GM19043 (cell line): ENCODE data around the gene UTP3.
"Not testable (repeated sequence)": the region's sequence is repeated elsewhere in the genome, so short reads cannot be mapped to it uniquely, and the experiment has no call there.

Source experiments
- ATAC-seq: cut with Tn5 transposase; IDR thresholded peaks from one replicate; pipeline ENCODE4 v1.9.1; 2021; ENCODE audit warnings: low read depth; ENCODE audit not compliant: unreplicated experiment

UTP3 gene, protein sequence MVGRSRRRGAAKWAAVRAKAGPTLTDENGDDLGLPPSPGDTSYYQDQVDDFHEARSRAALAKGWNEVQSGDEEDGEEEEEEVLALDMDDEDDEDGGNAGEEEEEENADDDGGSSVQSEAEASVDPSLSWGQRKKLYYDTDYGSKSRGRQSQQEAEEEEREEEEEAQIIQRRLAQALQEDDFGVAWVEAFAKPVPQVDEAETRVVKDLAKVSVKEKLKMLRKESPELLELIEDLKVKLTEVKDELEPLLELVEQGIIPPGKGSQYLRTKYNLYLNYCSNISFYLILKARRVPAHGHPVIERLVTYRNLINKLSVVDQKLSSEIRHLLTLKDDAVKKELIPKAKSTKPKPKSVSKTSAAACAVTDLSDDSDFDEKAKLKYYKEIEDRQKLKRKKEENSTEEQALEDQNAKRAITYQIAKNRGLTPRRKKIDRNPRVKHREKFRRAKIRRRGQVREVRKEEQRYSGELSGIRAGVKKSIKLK

GRCh38 chr4:70687821-70688794, at the start of gene UTP3:
Gene UTP3 (plus strand): TSS chr4:70688532. CDS start chr4:70688678, 146 bp downstream.
- ATAC-seq: peak; percentile 91

DNA sequence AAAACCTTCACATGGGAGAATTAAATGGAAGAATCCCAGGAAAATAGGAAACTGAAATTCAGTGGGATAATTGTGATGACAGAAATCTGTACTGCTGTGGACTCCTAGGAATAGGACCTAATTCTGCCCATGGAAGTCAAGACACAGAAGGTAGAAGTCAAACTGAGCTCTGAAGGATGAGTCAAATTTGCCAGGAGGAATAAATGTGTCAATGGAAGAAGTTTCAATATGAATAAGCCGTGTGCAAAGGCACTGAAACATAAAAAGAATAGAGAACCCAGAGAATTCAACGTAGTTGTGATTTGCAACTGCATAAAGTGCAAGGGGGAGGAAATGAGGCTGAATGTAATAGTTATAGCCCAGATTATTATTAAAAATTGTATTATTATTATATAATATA, 48.1 kb upstream of the UTP3 start:
- peak; percentile 48 for ATAC-seq

- not testable (repeated sequence) for ATAC-seq
Observed at GRCh38 chr4:70650741-70651140, 37.6 kb upstream of the UTP3 start.

DNA sequence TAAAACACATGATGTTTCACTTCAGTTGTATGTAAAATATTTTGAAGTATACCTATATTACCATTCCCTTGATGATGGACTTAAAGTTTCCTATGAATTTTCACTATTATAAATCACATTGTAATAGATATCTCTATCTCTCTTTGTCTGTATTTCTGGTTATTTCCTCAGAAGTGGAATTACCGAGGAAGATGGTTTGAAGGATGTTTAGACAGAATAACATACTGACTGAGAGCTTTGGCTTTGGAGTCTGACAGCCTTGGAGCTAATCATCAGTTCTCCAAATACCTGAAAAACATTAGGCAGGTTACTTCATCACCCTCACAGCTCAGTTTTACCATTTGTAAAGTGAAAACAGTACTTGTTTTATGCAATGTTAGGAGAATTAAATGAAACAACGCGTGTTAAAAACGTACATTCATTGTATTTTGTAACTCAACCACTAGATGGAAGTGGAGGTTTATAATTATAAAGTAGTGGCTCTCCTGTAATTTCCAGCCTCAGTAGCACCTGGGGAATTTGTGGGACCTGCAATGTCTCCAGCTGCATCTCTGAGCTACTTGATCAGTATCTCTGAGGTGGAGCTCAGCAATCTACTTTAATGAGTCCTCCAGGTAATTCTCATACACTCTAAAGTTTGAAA, 36.3 kb upstream of the UTP3 start:
- peak; percentile 46 for ATAC-seq

- ATAC-seq: peak; percentile 47
Observed at GRCh38 chr4:70654605-70655011, 33.7 kb upstream of the UTP3 start.

- ATAC-seq: no peak
Observed at GRCh38 chr4:70657326-70657725, 31.0 kb upstream of the UTP3 start.

DNA sequence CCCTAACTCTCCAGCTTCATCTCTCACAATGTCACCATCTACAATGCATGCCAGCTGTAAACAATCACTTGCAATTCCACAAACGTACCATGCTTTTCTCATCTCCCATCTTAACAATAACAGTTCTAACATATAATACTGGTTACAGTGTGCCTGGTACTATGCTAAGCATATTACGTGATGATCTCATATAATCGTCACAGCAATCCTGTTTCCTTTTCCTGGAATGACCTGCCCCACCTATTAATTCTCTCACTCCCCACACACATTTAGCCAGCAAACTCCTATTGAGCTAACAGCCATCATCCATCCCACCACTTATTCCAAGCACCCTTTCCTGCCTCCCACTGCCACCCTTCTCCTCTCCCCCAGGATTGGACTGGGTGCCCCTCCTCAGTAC, 29.9 kb upstream of the UTP3 start:
- ATAC-seq: no peak

DNA sequence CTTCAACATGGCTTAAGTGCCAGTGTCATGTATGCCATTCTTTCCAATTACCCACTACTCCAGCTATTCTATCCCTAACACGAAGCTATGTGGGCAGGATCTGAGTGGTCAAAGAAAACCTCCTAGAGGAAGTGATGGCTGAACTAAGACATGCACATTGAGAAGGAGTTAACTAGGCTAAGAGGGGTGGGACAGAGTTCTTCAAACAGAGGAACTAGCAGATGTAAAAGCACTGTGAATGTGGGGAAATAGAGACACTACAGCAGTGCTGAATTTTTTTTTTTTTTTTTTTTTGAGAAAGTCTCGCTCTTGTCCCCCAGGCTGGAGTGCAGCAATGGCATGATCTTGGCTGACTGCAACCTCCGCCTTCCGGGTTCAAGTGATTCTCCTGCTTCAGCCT, 28.2 kb upstream of the UTP3 start:
- no peak for ATAC-seq

GRCh38 chr4:70661309-70661922, 26.9 kb upstream of the UTP3 start:
- peak; percentile 77 for ATAC-seq

DNA sequence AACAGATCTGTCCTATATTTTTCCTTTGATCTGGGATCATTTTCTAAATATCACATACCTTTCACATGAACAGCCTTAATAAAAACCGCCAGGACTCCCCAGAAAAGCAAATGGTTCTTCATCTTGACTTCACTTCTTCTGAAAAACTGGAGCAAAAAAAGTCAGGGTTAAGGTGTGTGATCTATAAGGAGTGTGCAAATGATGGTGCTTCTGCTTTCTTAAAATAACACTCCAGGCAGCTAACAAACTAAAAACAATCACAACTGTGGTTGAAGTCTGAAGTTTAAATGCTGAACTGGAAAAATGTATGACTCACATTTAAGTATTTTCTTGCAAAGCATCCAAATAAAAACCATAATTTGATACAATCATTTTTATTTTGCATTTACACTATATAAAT, 22.0 kb upstream of the UTP3 start, which contains the start of gene JCHAIN:
JCHAIN (minus strand) TSS at position 140 of the 400 bp plus-strand sequence; CDS start at position 122, 18 bp downstream.
- no peak for ATAC-seq

- peak; percentile 40 for ATAC-seq
Observed at GRCh38 chr4:70667740-70668535, 20.4 kb upstream of the UTP3 start.

DNA sequence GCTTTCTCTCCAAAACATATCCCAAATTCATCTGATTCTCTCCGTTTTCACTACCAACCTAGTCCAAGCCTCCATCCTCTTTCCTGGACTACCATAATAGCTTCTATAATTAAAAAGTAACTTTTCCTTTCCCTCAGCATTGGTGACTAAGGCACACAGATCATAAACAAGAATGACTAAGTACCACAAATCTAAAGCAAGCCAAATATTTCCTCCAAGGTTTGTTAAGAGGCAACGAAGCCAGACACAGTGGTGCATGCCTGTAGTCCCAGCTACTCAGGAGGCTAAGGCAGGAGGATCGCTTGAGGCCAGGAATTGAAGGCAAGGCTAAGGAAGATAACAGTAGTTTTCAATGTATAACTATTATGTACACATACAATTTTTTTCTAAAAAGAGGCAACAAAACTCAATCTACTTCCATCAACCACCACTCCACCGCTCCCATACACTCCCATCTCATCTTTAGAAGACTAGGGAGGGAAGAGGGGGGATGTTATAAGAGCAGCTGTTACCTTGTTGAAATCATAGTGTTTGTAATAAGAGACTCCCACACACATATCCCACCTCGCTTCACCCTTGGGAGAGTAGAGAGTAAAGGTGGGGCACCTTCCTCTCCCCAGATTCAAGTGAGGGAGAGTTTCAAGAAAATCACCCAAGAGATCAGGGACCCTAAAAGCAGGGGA, 17.9 kb upstream of the UTP3 start:
- no peak for ATAC-seq

DNA sequence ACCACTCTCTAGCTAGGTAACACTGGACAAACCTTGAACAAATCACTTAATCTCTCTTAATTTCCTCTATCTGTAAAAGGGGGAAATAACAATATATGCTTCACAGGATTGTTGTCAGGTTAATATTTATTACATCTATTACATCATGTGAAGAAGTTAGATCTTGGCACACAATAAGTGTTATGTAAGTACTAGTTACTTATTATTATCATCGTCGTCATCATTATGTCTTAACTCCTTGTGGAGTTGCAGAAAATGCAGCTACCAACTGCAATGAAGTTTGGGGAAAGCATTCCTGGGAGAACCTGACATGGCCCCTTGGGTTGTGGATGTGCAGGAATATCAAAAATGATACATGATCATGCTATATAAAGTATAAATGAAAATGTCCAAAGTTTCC, 17.2 kb upstream of the UTP3 start:
- no peak for ATAC-seq

DNA sequence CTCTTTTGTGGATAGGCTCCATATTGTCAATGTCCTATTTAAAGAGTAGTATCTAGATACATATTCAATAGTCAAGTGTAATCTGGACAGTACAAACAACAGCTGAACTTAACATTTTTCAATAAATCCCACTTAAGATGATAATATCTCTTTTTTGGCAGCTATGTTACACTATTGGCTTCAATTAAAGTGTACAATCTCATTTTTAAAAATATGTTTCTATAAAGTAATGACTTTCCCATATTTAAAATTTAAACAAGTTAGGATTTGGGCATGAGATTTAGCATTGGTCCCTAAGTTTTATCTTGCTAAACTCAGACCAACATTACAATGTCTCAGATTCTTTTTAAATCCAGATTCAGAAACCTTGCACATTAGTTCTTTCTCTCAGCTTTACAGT, 14.1 kb upstream of the UTP3 start:
- ATAC-seq: no peak

DNA sequence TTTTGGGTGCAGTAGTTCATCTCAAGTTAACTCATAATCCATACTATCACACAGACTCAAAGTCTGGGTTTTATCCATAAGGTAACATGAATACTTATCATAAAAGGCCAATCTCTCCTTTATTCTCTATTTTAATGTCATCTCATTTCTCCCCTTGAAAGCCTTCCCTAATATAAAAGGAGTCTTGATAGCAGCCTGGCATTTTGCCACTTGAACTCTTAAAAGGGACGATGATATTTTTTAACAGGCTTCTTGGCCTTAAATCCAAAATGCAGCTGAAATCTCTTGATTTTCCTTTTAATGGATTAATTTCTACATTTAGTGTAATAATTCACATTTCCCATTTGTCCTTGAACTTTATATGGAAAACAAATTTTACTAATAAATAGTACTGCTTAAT, 13.6 kb upstream of the UTP3 start:
- ATAC-seq: no peak

GRCh38 chr4:70676554-70677090, 11.7 kb upstream of the UTP3 start:
- ATAC-seq: no peak

DNA sequence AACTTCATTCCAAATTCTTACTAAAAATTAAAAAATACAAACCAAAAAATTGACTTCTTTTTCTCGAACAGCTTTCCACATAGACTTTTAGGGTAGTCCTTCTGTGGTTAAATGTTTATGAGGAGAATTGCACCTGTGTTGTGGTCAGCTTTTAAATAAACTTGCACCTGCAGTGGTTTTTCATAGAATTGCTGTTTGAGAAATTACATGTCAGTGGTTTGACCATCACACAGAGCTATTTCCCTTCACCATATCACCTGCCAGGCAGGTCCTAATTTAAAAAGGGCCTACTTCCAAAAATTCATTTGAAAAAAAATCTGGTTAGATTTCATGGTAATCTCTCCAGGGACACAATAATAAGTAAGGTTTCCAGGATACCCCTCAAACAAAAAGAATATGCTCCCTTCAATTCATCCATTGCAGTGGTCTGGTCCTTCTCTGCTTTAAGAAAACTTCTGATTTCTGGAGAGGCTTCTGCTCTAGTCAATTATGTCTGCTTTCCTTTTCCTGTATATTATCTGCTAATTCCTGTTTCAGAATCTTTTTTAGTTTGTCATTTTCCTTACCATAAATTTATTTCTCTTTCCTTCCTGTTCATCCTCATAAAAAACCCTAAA, 9.8 kb upstream of the UTP3 start:
- ATAC-seq: peak; percentile 76

GRCh38 chr4:70680934-70681333, 7.4 kb upstream of the UTP3 start:
- ATAC-seq: no peak
